HG03460 (cell line): ENCODE measurements around the gene DLG2.
A peak's percentile ranks its signal among the peaks of the same experiment; 100 is the strongest.

Experiments
- ATAC-seq: cut with Tn5 transposase; IDR thresholded peaks from one replicate; pipeline ENCODE4 v1.9.1; 2021; ENCODE audit not compliant: unreplicated experiment

DLG2 gene

DNA sequence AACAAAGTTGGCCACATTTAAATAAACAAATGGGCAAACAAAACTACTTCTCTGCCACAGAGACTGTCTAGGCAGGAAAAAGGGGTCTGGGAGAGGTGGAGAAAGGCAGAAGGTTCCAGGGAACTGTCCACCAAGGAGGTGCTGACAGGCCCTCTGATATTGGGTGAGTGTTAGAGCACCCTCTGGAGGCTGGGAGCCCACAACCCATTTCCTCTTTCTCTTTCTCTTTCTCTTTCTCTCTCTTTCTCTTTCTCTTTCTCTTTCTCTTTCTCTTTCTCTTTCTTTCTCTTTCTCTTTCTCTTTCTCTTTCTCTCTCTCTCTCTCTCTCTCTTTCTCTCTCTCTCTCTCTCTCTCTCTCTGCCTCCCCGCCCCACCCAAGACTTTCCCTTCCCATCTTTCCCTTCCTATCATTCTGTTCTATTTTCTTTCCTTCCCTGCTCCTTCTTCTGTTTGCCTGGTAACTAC is 912.8 kb downstream of the DLG2 start:
- ATAC-seq = peak; percentile 98

DNA sequence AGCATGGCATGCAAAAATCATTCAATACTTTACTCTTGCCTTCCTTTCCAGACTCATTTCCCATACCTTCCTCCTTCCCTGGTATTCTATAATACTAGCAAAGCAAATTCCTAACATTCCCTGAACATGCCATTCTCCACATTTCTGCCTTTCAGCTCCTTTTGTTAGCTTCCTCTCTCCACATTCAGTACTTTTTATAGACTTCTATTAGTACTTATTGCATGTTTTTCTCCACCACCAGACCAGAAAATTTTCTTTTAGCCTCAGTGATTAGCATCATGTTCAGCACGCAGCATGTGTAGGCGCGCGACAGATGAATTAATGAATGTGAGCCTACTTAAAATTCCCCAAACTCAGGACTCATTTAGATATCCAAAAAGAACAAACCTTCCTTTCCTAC is 935.3 kb downstream of the DLG2 start:
- ATAC-seq = no peak

DNA sequence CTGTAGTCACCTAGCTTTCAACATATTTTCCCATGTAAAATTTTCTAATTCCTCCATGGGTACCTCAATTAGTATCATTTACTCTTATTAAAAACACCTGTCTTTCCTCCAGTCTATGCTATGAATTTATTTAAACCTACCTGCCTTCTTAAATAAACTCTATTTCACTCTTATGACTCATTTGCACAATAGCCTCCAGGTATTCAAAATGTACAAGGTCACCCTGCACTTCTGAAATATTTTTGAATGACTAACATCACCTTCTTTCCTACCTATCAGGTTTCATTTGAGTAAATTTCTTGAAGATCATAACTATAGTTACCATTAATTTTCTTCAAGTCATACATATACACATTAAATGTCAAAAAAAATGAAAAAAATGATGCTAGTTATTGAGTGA is 939.7 kb downstream of the DLG2 start:
- no peak for ATAC-seq

DNA sequence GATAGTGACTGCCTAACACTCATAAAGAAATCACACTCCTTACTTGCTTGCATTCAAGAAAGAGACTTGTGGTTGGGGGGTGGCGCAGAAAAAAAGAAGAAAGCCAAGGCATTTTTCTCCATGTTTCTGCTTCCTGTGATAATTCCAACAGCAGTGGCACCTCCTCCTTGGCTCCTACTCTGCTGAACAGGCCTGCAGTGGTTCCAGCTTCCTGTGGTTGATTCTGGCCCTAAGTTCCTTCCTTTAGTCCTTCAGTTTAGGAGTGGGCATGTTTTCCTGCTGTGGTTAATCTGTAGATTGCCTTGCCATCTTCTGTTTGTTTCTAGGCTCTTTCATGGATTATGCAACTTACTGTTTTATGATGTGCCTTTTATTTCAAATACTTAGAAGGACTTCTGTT is 940.4 kb downstream of the DLG2 start:
- no peak for ATAC-seq

DNA sequence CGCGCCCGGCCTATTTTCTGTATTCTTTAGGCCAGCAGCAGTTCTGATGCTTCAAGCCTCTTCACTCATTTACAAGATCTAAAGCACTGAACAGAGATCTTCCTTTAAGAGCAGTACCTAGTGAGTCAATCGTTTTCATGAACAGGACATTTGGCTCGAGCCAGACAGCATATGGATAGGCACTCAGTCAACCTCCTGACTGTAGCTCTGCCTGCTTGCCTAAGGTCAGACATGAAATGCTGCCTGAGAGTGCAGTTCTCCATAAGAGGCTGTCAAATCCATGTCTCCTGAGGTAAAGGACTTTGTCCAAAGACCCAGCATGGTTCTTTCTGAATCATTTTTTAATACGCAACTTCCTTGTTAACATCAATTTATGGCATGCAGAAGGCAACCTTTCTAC is 941.2 kb downstream of the DLG2 start:
- no peak for ATAC-seq

DNA sequence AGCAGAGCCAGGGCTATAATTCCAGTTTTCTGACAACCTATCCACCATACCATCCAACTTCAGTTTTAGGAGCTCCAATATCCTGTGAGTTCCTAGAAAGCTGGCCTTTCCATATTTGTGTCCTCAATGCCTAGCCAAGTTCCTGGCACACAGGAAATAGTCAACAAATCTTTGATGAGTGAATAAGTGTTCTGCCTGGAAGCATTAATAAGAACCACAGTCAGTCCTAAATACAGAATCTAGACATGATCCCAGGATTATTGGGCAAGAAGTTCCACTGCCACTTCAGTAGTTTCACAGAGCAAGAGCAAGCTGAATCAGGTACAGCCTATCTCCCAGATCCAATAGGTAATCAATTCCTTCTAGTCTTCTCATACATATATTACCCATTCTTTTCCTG is 942.0 kb downstream of the DLG2 start:
- ATAC-seq = no peak

DNA sequence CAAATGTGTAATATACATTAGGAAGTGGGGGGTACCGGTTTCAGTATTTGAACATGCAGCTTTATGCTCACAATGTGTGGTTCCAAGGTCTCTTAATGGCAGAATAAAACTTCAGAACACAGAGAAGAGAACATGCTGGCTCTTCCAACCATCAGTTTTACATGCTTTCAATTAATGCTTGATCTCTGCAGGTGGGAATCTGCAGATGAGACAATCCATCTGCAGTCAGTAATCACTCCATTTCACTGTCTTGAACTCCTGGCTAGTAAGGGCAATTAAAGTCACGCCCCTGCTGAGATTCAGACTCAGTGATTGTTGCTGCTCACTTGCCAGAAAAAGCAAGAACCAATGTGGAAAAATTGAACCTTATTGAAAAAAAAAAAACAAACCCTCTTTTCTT is 945.7 kb downstream of the DLG2 start:
- ATAC-seq = no peak

DNA sequence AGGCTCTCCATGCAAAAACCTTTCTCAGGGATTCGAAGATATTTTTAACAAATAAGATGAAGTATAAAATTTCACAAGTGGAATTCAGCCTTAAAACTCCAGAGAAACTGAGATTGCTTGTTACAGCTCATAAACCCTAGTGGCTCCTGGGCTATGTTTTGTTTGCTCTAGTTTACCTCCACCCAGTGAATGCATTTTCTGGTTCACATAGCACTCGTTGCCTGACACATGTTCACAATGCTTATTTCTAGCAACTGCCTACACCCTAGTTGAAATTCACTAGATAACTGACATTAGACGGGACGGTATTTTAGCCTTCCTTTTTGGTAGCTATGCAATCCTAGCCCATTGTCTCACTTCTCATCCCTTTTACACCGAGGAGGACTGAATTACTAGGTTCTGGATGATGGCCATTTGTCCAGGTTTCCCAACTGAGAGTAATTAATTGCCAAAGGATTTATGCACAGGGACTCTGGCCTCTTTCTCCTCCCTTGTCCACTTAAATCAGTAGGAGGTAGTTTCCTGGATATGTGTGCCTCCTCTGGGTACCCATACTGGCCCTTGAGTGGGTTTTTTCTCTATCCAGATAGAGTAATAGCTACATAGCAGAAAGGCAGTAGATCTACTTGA is 951.6 kb downstream of the DLG2 start:
- ATAC-seq = no peak

DNA sequence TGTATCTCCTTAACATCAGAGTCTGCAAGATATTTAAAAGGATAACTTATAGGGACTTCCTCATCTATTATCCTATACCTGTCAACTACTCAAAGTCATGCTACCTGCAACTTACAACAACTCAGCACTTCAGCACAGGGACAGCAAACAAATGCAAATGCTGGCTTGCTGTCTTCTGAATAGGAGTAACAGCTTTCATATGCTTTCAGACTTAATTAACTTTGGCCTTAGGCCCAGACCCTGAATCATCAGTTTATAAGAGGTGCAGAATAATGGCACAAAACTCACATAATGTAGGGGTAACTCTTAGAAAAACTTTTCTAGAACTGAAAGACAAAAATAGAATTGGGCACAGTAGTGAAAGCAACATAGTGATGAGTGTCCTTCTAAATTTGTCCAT is 953.4 kb downstream of the DLG2 start:
- ATAC-seq = no peak

DNA sequence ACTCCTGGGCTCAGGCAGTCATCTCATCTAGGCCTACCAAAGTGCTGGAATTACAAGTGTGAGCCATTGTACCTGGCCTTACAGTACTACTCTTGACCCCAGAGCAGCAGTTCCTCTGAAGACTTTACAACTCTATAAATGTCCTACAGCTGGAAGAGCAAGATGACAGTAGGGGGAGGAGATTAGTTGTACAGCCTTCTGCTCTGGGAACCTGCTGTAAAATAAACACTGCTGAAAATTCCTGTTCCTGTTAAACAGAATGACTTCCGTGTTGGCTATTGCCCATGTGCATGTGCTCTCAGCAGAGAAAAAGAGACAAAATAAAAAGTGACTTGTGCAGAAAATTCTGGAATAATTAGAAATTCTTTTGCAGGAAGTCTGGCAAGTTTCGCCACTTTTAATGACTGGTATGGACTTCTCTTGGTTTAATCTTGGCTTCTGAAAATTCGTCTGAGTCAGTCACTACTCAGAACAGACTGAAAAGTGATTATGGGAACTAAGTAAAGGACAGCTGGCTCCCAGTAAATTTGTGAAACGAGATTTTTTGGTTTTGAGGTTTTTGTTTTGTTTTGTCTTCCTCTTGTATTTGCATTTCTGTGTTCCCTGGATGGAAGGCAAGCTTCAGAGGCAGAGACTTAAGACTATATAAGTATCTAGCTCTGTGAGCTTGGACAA is 955.7 kb downstream of the DLG2 start:
- no peak for ATAC-seq

DNA sequence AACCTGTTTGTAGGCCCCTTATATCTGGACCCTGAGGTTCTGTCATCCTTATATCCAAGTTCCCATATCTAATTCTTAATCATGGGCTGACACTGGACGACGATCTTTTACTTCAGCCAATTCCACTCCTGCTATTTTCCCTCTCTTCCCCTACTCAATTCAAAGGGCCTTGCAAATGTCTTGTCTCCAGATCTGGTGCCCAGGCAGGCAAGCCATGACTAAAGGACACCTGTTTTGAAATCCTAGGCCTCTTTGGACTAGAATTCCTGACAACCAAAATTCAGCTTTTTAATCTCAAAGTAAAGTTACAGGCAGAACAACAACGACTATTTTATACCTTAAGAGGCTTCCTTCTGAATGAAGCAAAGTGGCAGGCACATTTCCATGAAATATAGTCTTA is 963.4 kb downstream of the DLG2 start:
- ATAC-seq = no peak

DNA sequence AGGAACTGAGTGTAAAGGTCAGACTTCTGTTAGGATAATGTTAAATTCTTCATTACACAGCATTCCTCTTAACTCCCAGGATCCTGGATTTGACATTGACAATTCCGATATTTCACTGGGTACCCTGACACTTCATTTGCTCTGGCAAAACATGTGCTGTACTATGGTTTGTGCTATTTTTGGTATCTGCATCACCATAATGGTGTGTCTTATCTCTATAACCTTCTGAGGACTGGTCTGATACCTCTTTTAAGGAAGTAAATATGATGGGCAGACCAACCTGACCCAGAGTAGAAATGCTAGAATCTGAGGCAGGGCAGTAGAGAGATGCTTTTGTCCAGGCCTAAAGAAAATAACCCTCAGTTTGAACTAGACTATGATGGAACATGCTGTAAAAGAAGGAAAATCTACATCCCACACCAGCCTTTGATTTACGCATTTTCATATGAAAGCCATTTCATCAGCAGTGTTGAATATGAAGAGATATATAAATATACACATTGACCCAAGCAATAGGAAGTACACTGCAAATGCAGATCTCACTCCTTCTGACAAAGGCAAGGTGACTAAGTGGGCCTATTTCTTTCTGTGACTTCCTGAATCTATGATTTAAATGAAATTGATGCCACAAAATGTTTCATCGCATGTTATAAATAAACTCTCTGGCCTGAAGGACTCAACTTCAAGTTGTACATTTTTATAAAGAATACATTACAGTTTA is 966.7 kb downstream of the DLG2 start:
- no peak for ATAC-seq

DNA sequence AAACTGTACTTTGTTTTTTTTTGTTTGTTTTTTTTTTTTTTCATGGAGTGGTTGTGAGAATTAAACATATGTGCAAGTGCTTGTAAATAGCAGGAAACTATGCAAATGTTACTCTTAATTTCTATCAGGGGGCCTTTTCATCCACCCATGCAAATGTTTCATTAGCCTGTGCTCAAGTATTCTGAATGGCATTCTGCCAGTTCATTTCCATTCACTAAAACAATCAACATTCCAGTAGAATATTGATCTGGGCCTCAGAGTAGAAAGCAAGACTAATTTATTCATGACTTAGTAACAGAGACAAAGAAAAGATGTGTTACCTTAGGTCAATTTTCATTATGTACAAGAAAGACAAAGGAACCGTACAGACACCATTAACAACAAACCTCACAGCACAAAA is 971.4 kb downstream of the DLG2 start:
- no peak for ATAC-seq

DNA sequence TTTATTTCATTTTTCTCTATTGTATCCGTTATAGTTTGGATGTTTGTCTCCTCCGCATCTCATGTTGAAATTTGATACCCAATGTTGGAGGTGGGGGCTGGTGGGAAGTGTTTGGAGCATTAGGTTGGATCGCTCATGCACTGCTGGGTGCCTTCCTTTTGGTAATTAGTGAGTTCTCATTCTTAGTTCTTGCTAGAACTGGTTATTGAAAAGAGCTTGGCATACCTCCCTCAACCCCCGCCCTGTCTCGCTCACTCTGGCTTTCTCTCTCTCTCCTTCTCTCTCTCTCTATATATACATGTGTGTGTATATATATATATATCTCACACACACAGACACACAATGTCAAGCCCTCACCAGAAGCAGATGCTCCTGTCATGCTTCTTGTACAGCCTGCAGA is 978.7 kb downstream of the DLG2 start:
- ATAC-seq = no peak

DNA sequence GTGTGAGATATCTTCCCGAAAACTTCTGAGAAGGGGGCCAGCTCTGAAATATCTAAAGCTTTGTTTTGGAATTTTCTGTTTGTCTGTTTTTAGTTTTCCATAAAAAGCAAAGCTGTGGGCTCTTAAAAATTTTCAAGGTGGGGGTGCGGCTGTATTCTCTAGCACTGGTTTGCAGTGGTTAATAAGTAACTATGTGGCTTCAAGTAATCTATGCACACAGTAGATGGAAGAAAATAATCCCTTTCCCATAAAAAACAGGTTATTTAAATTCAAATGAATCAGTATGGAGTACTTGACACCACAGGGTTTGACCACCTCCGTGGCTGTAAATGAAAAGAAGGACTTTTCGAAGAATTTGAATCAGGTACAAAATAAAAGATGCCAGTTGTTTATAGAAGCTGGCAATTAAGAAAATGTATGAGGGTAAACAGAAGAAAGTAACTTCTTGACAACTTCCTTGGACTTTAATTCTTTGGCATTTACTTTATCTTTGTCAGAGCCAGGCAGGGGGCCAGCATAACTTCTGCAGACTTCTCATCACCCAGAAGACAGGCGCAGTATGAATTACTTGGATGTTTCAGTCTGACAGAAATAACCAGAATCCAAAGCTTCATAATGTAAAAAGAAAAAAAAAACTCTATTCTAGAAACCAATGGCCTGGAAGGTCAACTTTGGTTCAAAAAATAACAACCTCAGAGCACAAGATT is 981.0 kb downstream of the DLG2 start:
- no peak for ATAC-seq

DNA sequence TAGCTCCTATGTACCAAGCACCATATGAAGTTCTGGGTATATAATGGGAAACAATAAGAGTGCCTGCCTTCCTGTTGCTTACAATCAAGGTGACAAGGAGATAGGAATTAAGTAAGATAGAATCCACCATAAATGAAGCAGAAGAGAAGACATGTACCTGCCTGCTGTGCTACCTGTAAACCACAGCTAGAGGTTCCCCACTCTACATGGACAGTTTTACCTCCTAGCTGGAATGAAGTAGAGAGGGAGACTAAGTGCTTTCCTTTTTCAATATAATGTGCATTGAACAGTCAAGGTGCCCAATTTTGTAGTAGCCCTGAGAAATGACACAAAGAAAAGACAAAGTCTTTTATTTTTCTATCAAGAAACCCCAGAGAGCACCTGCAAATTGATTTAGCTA is 984.6 kb downstream of the DLG2 start:
- ATAC-seq = no peak

DNA sequence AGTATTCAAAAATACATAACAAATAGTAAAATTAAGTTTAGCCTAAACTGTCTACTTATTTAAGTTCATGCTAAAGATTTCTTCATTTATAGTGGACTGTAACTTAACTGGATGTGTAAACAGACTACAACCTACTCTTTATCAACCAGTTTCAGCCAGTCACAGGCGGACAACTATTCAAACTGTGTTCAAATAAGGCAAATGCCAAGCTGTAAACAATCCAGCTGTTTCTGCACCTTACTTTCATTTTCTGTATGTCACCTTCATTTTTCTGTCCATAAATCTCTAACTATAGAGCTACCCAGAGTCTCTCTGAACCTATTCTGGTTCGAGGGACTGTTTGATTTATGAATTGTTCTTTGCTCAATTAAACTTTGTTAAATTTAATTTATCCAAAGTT is 992.8 kb downstream of the DLG2 start:
- ATAC-seq = no peak

DNA sequence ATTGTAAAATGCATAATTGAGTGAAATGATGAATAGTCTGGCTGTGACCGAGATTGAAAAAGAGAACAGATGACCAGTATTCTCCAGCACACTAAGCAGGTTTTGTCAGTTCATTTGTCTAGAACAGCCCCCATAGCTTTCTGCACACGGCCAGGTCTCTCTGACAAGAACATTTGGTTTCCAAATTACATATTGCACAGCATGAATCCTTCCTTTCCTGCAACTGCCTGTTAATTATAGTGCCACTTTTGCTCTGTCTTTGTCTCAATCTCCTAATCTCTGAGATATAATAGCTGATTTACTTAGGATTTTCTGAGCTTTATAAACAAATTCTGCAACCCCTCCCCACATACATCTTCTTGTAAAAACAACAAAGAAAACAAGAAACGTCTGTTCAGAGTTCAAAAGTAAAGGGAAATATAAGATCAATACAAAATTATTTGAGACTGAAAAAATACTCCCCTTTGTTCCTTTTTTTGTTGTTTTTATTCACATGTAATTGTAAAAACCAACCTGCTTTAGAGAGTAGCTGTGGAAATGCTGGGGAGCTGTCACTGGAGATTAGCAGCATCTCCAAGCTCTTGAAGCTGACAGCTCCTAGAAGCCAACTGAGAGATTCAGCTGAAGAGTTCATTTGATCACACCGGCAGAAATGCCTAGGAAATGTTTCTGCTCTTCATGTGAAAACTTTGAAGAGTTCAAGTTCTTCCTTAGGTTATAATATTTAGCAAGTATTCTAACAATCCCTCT is 998.1 kb downstream of the DLG2 start:
- ATAC-seq = no peak

DNA sequence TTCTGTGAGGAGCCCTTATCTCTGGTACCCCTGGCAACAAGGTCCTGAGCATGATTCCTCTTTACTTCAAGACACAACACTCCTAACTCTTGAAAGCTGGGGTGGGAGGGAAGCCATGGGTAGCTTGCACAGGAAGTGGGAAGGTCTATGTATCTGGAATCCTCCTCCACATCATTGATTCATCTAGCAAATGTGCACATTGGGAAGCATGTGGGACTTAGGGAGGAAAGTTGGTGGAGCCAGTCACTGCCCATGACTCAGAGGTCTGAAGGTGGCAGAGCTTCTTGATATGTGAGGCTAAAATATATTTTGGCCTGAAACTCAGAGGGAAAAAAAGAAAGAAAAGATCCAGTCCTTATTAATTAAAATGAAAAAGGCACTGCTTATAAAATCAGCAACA is 1000.9 kb downstream of the DLG2 start:
- ATAC-seq = no peak

DNA sequence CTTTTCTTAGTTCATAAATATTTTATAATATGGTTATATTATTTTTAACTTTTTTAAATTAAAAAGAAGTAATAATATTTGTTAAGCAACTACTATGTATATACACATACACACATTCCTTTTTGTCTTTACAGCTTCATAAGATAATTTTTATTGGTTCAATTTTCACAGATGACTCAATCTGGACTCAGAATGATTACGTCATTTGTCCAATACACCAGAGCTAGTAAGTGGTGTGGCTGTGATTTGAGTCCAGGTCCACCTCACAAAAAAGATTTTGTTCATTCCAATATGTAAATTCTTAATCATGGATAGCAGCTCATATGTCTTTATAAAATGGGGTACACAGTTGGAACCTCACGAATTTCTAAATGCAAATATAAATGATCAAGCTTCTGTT is 1014.5 kb downstream of the DLG2 start:
- no peak for ATAC-seq

DNA sequence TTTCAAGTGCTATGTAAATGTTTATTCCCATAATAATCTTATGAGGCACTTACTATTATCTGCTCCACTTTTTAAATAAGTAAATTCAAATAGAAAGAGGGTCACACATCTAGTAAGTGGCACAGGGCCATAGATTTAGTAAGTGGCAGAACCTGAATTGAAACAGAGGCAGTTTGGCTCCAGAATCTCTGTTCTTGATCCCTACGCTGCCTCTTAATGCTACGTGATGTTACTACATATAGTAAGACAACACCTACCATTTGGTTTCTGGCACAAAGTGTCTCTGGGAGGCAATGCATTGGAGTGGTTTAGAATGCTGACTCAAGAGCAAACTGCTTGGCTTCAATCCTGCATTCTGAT is 1018.3 kb downstream of the DLG2 start:
- ATAC-seq = no peak
